GM19452 (cell line): Measurements from ENCODE around the gene PTGIS.

ENCODE experiments used
- ATAC-seq: cut with Tn5 transposase; IDR thresholded peaks from one replicate; pipeline ENCODE4 v1.9.1; 2021; ENCODE audit not compliant: unreplicated experiment

PTGIS gene

GRCh38 chr20:49475292-49476015 lies 92.5 kb downstream of the PTGIS start:
- ATAC-seq: no peak

GRCh38 chr20:49471397-49471796 lies 96.5 kb downstream of the PTGIS start:
- ATAC-seq: no peak

GRCh38 chr20:49470922-49471321 lies 97.0 kb downstream of the PTGIS start:
- no peak for ATAC-seq

- no peak for ATAC-seq
These were observed 98.9 kb downstream of the PTGIS start for GRCh38 chr20:49469060-49469459.

- ATAC-seq: no peak
These were observed 99.5 kb downstream of the PTGIS start for GRCh38 chr20:49468412-49468811.

GRCh38 chr20:49466114-49466912 lies 101.6 kb downstream of the PTGIS start:
- no peak for ATAC-seq

GRCh38 chr20:49464556-49464955 lies 103.4 kb downstream of the PTGIS start:
- ATAC-seq: no peak

- ATAC-seq: no peak
These were observed 105.3 kb downstream of the PTGIS start for GRCh38 chr20:49462626-49463025.

GRCh38 chr20:49461894-49462620 lies 105.9 kb downstream of the PTGIS start:
- ATAC-seq: no peak

GRCh38 chr20:49460916-49461315 lies 107.0 kb downstream of the PTGIS start:
- ATAC-seq: no peak

GRCh38 chr20:49460131-49460530 lies 107.8 kb downstream of the PTGIS start:
- ATAC-seq: no peak

GRCh38 chr20:49459684-49460083 lies 108.3 kb downstream of the PTGIS start:
- ATAC-seq: no peak

GRCh38 chr20:49457444-49457843 lies 110.5 kb downstream of the PTGIS start:
- ATAC-seq: no peak

- ATAC-seq: no peak
These were observed 111.3 kb downstream of the PTGIS start for GRCh38 chr20:49456646-49457045.

GRCh38 chr20:49455691-49456090 lies 112.2 kb downstream of the PTGIS start:
- no peak for ATAC-seq
